ENCODE results near the gene RSPH6A. TPM values are rescaled to one million over a fixed set of nuclear protein-coding genes. Genes with fewer than 3 reads are reported as not detected.
A peak's percentile ranks its signal among the peaks of the same experiment; 100 is the strongest.

The RSPH6A gene
- polyA plus RNA-seq, 1 of the 3 experiments (the other 2 are of a cell fraction) = 0.02 TPM

- Histone ChIP-seq H3K4me3 (ENCODE audit: low read depth in 2 of 2, low read length in 1 of 2) (peak overlapping the region; percentile 55 to 61), H3K79me2 (ENCODE audit: insufficient read depth) (no peaks in the 10 kb centered on the region), H3K27ac (ENCODE audit: low read depth in 2 of 2, low read length in 1 of 2) (peak overlapping the region; percentile 79 to 95), H3K27me3 (ENCODE audit: insufficient read depth) (no peaks in the 10 kb centered on the region), H3F3A (replicated peaks; ENCODE audit: insufficient read depth) (peaks cover 46% of the 10 kb centered on the region), H3K9me3 (no peaks in the 10 kb centered on the region), H3K4me2 (peak overlapping the region; percentile 98), H3K9me2 (no peaks in the 10 kb centered on the region), H3K9ac (peak overlapping the region; percentile 53; the same call in 1 of the 2 replicates), H3K4me1 (ENCODE audit: control insufficient read depth in 1 of 2, insufficient read depth in 2 of 2, low read depth in 1 of 2, low read length in 1 of 2) (peaks cover 8 to 30% of the 10 kb centered on the region in 2 experiments; a peak in 3 of 4 replicates), H2AFZ (ENCODE audit: low read depth) (no peak overlapping the region), H4K20me1 (ENCODE audit: insufficient read depth) (peaks cover 11% of the 10 kb centered on the region; the same call in 1 of the 2 replicates), H3K36me3 (replicated peaks in 1 of 2; ENCODE audit: control insufficient read depth in 1 of 2, insufficient read depth in 2 of 2, low read length in 1 of 2) (peaks cover 10 to 26% of the 10 kb centered on the region in 2 experiments)
- TF ChIP-seq SIN3A (IDR thresholded peaks at IDR 0.05; ENCODE audit: borderline replicate concordance, low read depth, low read length) (no peak), GATA2 (CRISPR knock-in tag; IDR thresholded peaks at IDR 0.05) (no peak), USF1 (IDR thresholded peaks at IDR 0.05; ENCODE audit: borderline replicate concordance, low read depth) (no peak), MAX (IDR thresholded peaks at IDR 0.05; ENCODE audit: low read depth) (no peak), EP300 (IDR thresholded peaks at IDR 0.05; ENCODE audit: borderline replicate concordance in 1 of 2, low read depth in 1 of 2, low read length in 1 of 2) (no peak; a peak in 1 of 4 replicates), TCF12 (IDR thresholded peaks at IDR 0.05) (no peak), FOSL2 (IDR thresholded peaks at IDR 0.05; ENCODE audit: borderline replicate concordance, low read depth) (no peak), FOXJ3 (CRISPR knock-in tag; IDR thresholded peaks at IDR 0.05) (no peak), JUND (IDR thresholded peaks at IDR 0.05) (no peak; the same call in 1 of the 2 replicates), POLR2AphosphoS5 (IDR thresholded peaks at IDR 0.05; ENCODE audit: low read depth, low read length) (no peak), RXRA (IDR thresholded peaks at IDR 0.05; ENCODE audit: borderline replicate concordance, low read depth) (no peak), MXI1 (IDR thresholded peaks at IDR 0.05; ENCODE audit: low read depth, low read length) (no peak), ELF1 (IDR thresholded peaks at IDR 0.05) (no peak; the same call in 1 of the 2 replicates), TEAD4 (IDR thresholded peaks at IDR 0.05; ENCODE audit: borderline replicate concordance, insufficient read depth) (no peak), RFX5 (IDR thresholded peaks at IDR 0.05; ENCODE audit: low read length) (no peak)
- TF ChIP-seq, protein P1, sequence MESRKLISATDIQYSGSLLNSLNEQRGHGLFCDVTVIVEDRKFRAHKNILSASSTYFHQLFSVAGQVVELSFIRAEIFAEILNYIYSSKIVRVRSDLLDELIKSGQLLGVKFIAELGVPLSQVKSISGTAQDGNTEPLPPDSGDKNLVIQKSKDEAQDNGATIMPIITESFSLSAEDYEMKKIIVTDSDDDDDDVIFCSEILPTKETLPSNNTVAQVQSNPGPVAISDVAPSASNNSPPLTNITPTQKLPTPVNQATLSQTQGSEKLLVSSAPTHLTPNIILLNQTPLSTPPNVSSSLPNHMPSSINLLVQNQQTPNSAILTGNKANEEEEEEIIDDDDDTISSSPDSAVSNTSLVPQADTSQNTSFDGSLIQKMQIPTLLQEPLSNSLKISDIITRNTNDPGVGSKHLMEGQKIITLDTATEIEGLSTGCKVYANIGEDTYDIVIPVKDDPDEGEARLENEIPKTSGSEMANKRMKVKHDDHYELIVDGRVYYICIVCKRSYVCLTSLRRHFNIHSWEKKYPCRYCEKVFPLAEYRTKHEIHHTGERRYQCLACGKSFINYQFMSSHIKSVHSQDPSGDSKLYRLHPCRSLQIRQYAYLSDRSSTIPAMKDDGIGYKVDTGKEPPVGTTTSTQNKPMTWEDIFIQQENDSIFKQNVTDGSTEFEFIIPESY (IDR thresholded peaks at IDR 0.05; ENCODE audit: borderline replicate concordance, low read depth) = no peak
- TF ChIP-seq, protein P2, sequence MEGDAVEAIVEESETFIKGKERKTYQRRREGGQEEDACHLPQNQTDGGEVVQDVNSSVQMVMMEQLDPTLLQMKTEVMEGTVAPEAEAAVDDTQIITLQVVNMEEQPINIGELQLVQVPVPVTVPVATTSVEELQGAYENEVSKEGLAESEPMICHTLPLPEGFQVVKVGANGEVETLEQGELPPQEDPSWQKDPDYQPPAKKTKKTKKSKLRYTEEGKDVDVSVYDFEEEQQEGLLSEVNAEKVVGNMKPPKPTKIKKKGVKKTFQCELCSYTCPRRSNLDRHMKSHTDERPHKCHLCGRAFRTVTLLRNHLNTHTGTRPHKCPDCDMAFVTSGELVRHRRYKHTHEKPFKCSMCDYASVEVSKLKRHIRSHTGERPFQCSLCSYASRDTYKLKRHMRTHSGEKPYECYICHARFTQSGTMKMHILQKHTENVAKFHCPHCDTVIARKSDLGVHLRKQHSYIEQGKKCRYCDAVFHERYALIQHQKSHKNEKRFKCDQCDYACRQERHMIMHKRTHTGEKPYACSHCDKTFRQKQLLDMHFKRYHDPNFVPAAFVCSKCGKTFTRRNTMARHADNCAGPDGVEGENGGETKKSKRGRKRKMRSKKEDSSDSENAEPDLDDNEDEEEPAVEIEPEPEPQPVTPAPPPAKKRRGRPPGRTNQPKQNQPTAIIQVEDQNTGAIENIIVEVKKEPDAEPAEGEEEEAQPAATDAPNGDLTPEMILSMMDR (IDR thresholded peaks at IDR 0.05) = no peak
- POLR2A ChIA-PET = interaction anchor here (0.6 to 3.6 kb wide), 14 partner anchors 10 to 78 kb away, joined by 3 to 19 read pairs (median 4); partner anchors contain the start of genes DMPK, DMWD, FBXO46 and QPCTL
- CTCF ChIA-PET = interaction anchor here (0.6 to 5.9 kb wide), 33 partner anchors 9 to 1259 kb away, joined by 3 to 100 read pairs (median 6); partner anchors contain the start of genes DMPK, DMWD, FBXO46 and MEIOSIN
- no peak for DNase-seq
- under 1% methylated on average over 13 of the region's 28 CpGs for WGBS (ENCODE audit: low lambda C conversion rate)
These were observed 45.3 kb downstream of the RSPH6A start for GRCh38 chr19:45769821-45770191.
